ENCODE results near the gene CASKIN1. TPM values are rescaled to one million over a fixed set of nuclear protein-coding genes. Genes with fewer than 3 reads are reported as not detected.

The CASKIN1 gene
- total and polyA plus RNA-seq, 2 experiments from 2014 or later: 1.0 to 6.2 TPM

- TF ChIP-seq ZNF462 (CRISPR knock-in tag; IDR thresholded peaks at IDR 0.05) (no peak), ZNF114 (CRISPR knock-in tag; IDR thresholded peaks at IDR 0.05) (no peak), EZH2phosphoT487 (IDR thresholded peaks at IDR 0.05; ENCODE audit: unreplicated experiment) (no peak), REST (IDR thresholded peaks at IDR 0.05; ENCODE audit: unreplicated experiment) (no peak), CTCF (conservative IDR thresholded peaks at IDR 0.05; ENCODE audit: low read depth in 2 of 2) (no peak), JUNB (IDR thresholded peaks at IDR 0.05; ENCODE audit: unreplicated experiment) (no peak), EZH2 (IDR thresholded peaks at IDR 0.05; ENCODE audit: low read depth, unreplicated experiment) (no peak), POLR2AphosphoS5 (IDR thresholded peaks at IDR 0.05; ENCODE audit: low read depth) (no peak), CREB1 (CRISPR knock-in tag; IDR thresholded peaks at IDR 0.05; ENCODE audit: low read depth) (no peak)
Measured at GRCh38 chr16:2233046-2233775, 36.8 kb upstream of the CASKIN1 start (continued).

Data from GM23338 (cell line).